HG02981 (cell line): ENCODE data around the gene NBPF1.
"Not testable (repeated sequence)": the region's sequence is repeated elsewhere in the genome, so short reads cannot be mapped to it uniquely, and the experiment has no call there.

ENCODE experiments used
- ATAC-seq: cut with Tn5 transposase; IDR thresholded peaks from one replicate; pipeline ENCODE4 v1.9.1; 2021; ENCODE audit warnings: mild to moderate bottlenecking, moderate library complexity; ENCODE audit not compliant: unreplicated experiment

Gene NBPF1

GRCh38 chr1:16623812-16624719 lies 10.7 kb upstream of the NBPF1 start:
- not testable (repeated sequence) for ATAC-seq

- ATAC-seq: not testable (repeated sequence)
These were observed 10.0 kb upstream of the NBPF1 start for GRCh38 chr1:16623337-16623736.

GRCh38 chr1:16621681-16622315 lies 8.4 kb upstream of the NBPF1 start:
- not testable (repeated sequence) for ATAC-seq

- ATAC-seq: no peak
These were observed 7.9 kb upstream of the NBPF1 start for GRCh38 chr1:16621300-16621658.

GRCh38 chr1:16619803-16620501 lies 6.6 kb upstream of the NBPF1 start:
- ATAC-seq: not testable (repeated sequence)

- ATAC-seq: no peak
These were observed 5.4 kb upstream of the NBPF1 start for GRCh38 chr1:16618719-16619118.

- no peak for ATAC-seq
These were observed 4.6 kb upstream of the NBPF1 start for GRCh38 chr1:16617778-16618580.

- ATAC-seq: no peak
These were observed 3.8 kb upstream of the NBPF1 start for GRCh38 chr1:16617114-16617631.

- no peak for ATAC-seq
These were observed 2.2 kb upstream of the NBPF1 start for GRCh38 chr1:16615253-16616252.

GRCh38 chr1:16614361-16615252 lies 1.2 kb upstream of the NBPF1 start:
- ATAC-seq: no peak

- no peak for ATAC-seq
These were observed 812 bp downstream of the NBPF1 start for GRCh38 chr1:16612332-16613172.

- ATAC-seq: not testable (repeated sequence)
These were observed 1.4 kb downstream of the NBPF1 start for GRCh38 chr1:16611981-16612331.

GRCh38 chr1:16611164-16611563 lies 2.2 kb downstream of the NBPF1 start:
- not testable (repeated sequence) for ATAC-seq

- not testable (repeated sequence) for ATAC-seq
These were observed 2.8 kb downstream of the NBPF1 start for GRCh38 chr1:16610553-16610952.

GRCh38 chr1:16609761-16610160 lies 3.6 kb downstream of the NBPF1 start:
- not testable (repeated sequence) for ATAC-seq

GRCh38 chr1:16608838-16609560 lies 4.4 kb downstream of the NBPF1 start:
- ATAC-seq: no peak
